ENCODE measurements around the gene TEX29. TPM values are rescaled to one million over a fixed set of nuclear protein-coding genes. Genes with fewer than 3 reads are reported as not detected.

TEX29 gene
- total RNA-seq, 1 donor from 2014 or later, result not detected

DNA sequence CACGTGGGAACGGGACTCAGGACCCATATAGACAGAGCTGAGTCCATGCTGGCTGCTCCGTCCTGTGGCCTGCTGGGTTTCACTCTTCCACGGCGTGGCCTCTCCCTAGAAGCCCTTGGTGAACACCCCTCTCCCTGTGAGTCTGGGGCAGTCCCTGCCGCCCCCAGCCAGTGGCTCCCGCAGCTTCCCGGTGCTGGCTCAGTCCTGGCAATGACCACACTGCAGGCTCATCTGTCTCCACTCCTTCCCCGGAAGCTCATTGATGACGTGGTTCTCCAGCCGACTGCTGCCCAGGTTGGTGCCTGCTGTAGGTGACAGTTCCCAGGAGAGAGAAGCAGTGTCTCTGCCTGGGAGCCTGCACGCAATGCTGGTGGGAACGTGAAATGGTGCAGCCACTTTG lies 2.1 kb upstream of the TEX29 start:
- Histone ChIP-seq H3K27me3 (ENCODE audit: control insufficient read depth in 3 of 3, insufficient read depth in 3 of 3, low read length in 3 of 3) (peaks cover 0 to 3% (median 0%) of the 10 kb centered on the region in 3 donors), H3K4me3 (ENCODE audit: low read length in 3 of 3) (no peak overlapping the region), H3K9ac (ENCODE audit: low read depth in 1 of 3, low read length in 3 of 3) (no peak overlapping the region), H3K27ac (ENCODE audit: low read depth, low read length) (no peak overlapping the region), H3K9me3 (ENCODE audit: control insufficient read depth in 3 of 3, low read length in 3 of 3) (no peaks in the 10 kb centered on the region), H3K36me3 (ENCODE audit: control insufficient read depth in 3 of 3, insufficient read depth in 3 of 3, low read length in 3 of 3) (peaks cover 3 to 12% (median 6%) of the 10 kb centered on the region in 3 donors), H3K4me1 (ENCODE audit: control insufficient read depth in 3 of 3, insufficient read depth in 3 of 3, low read length in 3 of 3) (no peaks in the 10 kb centered on the region)

DNA sequence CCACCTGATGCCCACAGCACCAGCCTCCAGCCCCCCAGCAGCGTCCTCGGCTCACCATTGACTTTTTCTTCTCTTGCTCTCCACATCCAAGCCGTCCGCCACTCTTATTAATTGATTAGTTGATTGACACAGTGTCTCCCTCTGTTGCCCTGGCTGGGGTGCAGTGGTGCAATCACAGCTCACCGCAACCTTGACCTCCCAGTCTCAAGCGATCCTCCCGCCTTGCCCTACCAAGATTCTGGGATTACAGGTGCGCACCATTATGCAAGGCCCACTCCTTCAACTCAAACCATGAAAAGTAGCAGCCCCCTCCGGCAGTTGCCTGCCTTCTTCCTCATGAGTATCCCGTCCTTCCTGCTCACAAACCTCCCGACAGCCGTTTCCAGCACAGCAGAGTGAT lies 921 bp upstream of the TEX29 start:
- Histone ChIP-seq H3K4me3 (ENCODE audit: low read length in 3 of 3) (no peak overlapping the region), H3K9me3 (ENCODE audit: control insufficient read depth in 3 of 3, low read length in 3 of 3) (no peaks in the 10 kb centered on the region), H3K4me1 (ENCODE audit: control insufficient read depth in 3 of 3, insufficient read depth in 3 of 3, low read length in 3 of 3) (no peaks in the 10 kb centered on the region), H3K27me3 (ENCODE audit: control insufficient read depth in 3 of 3, insufficient read depth in 3 of 3, low read length in 3 of 3) (peaks cover 0 to 3% (median 0%) of the 10 kb centered on the region in 3 donors), H3K27ac (ENCODE audit: low read depth, low read length) (no peak overlapping the region), H3K36me3 (ENCODE audit: control insufficient read depth in 3 of 3, insufficient read depth in 3 of 3, low read length in 3 of 3) (peaks cover 3 to 10% (median 6%) of the 10 kb centered on the region in 3 donors), H3K9ac (ENCODE audit: low read depth in 1 of 3, low read length in 3 of 3) (no peak overlapping the region)

DNA sequence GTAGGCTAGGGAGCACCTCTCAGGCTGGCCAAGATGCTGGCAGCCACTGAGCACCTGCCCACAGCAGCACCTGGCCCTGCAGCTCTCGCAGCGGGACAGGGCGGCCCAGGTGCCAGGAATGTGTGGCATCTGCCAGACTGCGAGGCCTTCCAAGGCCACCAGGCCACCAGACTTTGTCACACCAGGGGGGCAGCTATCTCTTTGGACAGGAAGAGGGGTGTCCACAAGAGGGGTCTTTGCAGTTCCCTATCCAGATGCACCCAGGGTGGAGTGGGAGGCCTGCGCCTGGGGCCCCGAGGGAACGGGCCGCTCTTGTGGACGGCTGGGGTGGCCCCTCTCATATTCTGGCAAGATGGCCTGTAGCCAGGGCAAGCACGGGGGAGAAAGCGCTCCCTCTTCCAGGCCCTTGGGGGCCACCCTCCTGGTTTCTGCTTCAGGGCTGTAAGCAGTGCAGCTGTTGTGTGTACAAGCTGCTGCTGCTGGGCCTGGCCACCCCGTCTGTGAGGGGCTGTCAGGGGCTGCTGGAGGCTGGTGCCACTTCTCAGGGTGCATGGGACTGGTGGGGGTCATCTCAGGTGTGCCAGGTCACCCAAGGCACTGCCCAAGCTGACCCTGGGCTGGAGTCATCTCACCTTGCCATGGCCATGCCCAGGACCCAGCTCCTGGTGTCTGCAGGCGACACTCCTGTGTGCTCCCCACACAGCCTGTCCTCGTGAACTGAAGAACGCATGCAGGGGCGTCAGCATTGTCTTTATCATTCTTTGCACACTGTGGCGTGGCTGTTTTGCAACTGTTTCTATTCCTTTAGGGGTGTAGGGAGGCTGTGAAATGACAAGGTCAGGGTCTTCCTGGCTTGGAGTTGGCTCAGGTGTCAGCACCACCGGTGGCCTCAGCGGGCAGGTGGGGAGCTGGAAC lies 1.8 kb downstream of the TEX29 start:
- peaks cover 0 to 4% (median 0%) of the 10 kb centered on the region in 3 donors for H3K36me3 ChIP-seq (ENCODE audit: control insufficient read depth in 3 of 3, insufficient read depth in 3 of 3, low read length in 3 of 3)
- no peak overlapping the region for H3K9ac ChIP-seq (ENCODE audit: low read depth in 1 of 3, low read length in 3 of 3)

DNA sequence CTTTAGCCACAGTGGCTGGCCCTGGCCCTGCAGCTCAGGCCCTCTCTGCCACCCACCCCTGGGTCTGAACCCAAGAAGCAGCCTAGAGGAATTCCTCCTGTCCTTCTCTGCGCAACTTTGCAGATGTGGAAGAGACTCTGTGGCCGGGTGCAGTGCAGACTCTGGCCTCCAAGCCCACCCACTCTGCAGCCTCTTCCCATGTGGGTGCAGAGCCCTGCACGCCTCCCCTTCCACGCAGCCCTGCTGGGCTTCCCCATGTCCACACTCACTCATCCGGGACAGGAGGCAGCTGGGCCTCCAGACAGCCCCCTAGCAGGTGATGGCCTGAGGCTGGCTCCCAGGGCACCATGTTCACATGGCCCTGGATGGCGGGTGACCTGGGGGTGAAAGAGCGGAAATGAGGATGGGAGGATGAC lies 2.5 kb downstream of the TEX29 start:
- Histone ChIP-seq H3K27me3 (ENCODE audit: control insufficient read depth in 3 of 3, insufficient read depth in 3 of 3, low read length in 3 of 3) (peaks cover 0 to 3% (median 0%) of the 10 kb centered on the region in 3 donors), H3K36me3 (ENCODE audit: control insufficient read depth in 3 of 3, insufficient read depth in 3 of 3, low read length in 3 of 3) (peaks cover 0 to under 1% (median 0%) of the 10 kb centered on the region in 3 donors), H3K9me3 (ENCODE audit: control insufficient read depth in 3 of 3, low read length in 3 of 3) (no peaks in the 10 kb centered on the region), H3K27ac (ENCODE audit: low read depth, low read length) (no peak overlapping the region), H3K4me3 (ENCODE audit: low read length in 3 of 3) (no peak overlapping the region), H3K4me1 (ENCODE audit: control insufficient read depth in 3 of 3, insufficient read depth in 3 of 3, low read length in 3 of 3) (no peaks in the 10 kb centered on the region), H3K9ac (ENCODE audit: low read depth in 1 of 3, low read length in 3 of 3) (no peak overlapping the region)

More for the DNA sequence above, 1.8 kb downstream of the TEX29 start:
- H3K27ac ChIP-seq (ENCODE audit: low read depth, low read length), result no peak overlapping the region
- H3K4me1 ChIP-seq (ENCODE audit: control insufficient read depth in 3 of 3, insufficient read depth in 3 of 3, low read length in 3 of 3), result no peaks in the 10 kb centered on the region
- no peak overlapping the region for H3K4me3 ChIP-seq (ENCODE audit: low read length in 3 of 3)
- H3K27me3 ChIP-seq (ENCODE audit: control insufficient read depth in 3 of 3, insufficient read depth in 3 of 3, low read length in 3 of 3), result peaks cover 0 to 3% (median 0%) of the 10 kb centered on the region in 3 donors
- H3K9me3 ChIP-seq (ENCODE audit: control insufficient read depth in 3 of 3, low read length in 3 of 3), result no peaks in the 10 kb centered on the region

DNA sequence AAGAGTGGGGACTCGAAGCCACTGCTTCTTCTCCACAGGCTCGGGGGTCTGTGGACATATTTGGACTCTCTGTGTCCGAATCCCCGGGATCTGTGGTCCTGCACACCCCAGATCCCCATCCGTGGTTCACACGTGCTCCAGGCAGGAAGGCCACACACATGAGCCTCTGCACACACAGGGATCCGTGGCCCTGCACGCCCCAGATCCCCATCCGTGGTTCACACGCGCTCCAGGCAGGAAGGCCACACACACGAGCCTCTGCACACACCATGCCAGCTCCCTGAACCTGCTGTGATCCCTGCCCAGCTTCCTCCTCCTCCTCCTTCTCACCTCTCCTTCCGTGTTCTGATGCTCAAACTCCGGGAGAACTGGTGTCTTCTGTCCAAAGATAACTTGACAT lies 3.1 kb downstream of the TEX29 start:
- Histone ChIP-seq H3K4me3 (ENCODE audit: low read length in 3 of 3) (no peak overlapping the region), H3K27me3 (ENCODE audit: control insufficient read depth in 3 of 3, insufficient read depth in 3 of 3, low read length in 3 of 3) (peaks cover 0 to 3% (median 0%) of the 10 kb centered on the region in 3 donors), H3K4me1 (ENCODE audit: control insufficient read depth in 3 of 3, insufficient read depth in 3 of 3, low read length in 3 of 3) (no peaks in the 10 kb centered on the region)

DNA sequence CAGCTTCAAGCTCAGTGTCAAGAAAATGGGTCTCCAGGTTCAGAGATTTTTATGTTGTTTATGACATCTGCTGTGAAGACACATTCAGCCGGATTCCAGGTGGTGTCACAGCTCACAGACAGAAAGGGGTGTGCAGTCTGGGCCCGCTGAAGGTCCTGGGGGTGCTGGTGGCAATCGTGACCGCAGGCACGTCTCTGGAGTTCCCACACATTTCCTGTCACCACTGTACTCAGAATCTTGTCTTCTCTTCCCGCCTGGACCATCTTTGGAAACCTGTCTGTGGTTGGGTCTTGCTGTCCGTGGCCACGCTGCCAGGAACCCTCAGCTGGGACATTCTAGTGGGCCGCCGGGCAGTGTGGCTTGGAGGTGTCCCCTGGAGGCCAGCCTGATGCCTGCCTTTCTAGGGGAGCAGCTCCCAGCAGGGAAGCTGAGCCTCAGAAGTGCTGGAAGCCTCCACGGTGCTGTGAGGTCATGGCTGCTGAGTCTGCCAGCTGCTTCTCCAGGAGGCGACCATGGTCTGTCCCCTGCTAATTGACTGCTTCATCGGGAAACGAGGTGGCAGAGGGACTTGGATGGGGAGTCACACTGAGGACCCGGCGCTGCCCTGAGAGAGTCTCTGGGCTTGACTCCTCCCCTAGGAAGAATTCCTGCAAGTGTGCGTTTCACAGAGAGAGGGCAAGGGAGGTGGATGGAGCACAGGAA lies 3.7 kb downstream of the TEX29 start:
- no peaks in the 10 kb centered on the region for H3K4me1 ChIP-seq (ENCODE audit: control insufficient read depth in 3 of 3, insufficient read depth in 3 of 3, low read length in 3 of 3)
- no peak overlapping the region for H3K9ac ChIP-seq (ENCODE audit: low read depth in 1 of 3, low read length in 3 of 3)
- H3K9me3 ChIP-seq (ENCODE audit: control insufficient read depth in 3 of 3, low read length in 3 of 3), result no peaks in the 10 kb centered on the region
- H3K36me3 ChIP-seq (ENCODE audit: control insufficient read depth in 3 of 3, insufficient read depth in 3 of 3, low read length in 3 of 3), result no peaks in the 10 kb centered on the region
- peaks cover 0 to 3% (median 0%) of the 10 kb centered on the region in 3 donors for H3K27me3 ChIP-seq (ENCODE audit: control insufficient read depth in 3 of 3, insufficient read depth in 3 of 3, low read length in 3 of 3)
- no peak overlapping the region for H3K27ac ChIP-seq (ENCODE audit: low read depth, low read length)
- no peak overlapping the region for H3K4me3 ChIP-seq (ENCODE audit: low read length in 3 of 3)

More for the DNA sequence above, 3.1 kb downstream of the TEX29 start:
- Histone ChIP-seq H3K36me3 (ENCODE audit: control insufficient read depth in 3 of 3, insufficient read depth in 3 of 3, low read length in 3 of 3) (no peaks in the 10 kb centered on the region), H3K9me3 (ENCODE audit: control insufficient read depth in 3 of 3, low read length in 3 of 3) (no peaks in the 10 kb centered on the region), H3K27ac (ENCODE audit: low read depth, low read length) (no peak overlapping the region), H3K9ac (ENCODE audit: low read depth in 1 of 3, low read length in 3 of 3) (no peak overlapping the region)

DNA sequence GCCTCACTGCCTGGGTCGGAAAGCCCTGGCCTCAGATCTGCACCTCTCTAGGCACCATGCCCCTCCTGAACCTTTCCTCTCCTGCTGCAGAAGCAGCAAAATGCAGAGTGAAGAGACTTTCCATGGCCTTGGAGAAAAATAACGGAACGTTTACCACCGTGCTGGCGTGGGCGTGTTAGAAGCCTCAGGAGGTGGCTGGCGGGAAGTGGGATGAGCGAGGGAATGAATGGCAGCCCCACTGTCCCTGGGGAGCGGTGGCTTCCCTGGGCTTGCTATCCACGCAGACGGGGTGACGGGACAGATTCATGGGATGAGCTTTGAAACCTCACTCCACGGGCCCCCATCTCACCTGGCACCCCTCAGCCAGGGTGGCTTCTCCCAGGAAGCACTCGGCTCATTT lies 4.3 kb downstream of the TEX29 start:
- Histone ChIP-seq H3K36me3 (ENCODE audit: control insufficient read depth in 3 of 3, insufficient read depth in 3 of 3, low read length in 3 of 3) (no peaks in the 10 kb centered on the region), H3K4me3 (ENCODE audit: low read length in 3 of 3) (no peak overlapping the region), H3K9ac (ENCODE audit: low read depth in 1 of 3, low read length in 3 of 3) (no peak overlapping the region), H3K4me1 (ENCODE audit: control insufficient read depth in 3 of 3, insufficient read depth in 3 of 3, low read length in 3 of 3) (no peaks in the 10 kb centered on the region), H3K9me3 (ENCODE audit: control insufficient read depth in 3 of 3, low read length in 3 of 3) (no peaks in the 10 kb centered on the region), H3K27me3 (ENCODE audit: control insufficient read depth in 3 of 3, insufficient read depth in 3 of 3, low read length in 3 of 3) (peaks cover 0 to 3% (median 0%) of the 10 kb centered on the region in 3 donors), H3K27ac (ENCODE audit: low read depth, low read length) (no peak overlapping the region)

DNA sequence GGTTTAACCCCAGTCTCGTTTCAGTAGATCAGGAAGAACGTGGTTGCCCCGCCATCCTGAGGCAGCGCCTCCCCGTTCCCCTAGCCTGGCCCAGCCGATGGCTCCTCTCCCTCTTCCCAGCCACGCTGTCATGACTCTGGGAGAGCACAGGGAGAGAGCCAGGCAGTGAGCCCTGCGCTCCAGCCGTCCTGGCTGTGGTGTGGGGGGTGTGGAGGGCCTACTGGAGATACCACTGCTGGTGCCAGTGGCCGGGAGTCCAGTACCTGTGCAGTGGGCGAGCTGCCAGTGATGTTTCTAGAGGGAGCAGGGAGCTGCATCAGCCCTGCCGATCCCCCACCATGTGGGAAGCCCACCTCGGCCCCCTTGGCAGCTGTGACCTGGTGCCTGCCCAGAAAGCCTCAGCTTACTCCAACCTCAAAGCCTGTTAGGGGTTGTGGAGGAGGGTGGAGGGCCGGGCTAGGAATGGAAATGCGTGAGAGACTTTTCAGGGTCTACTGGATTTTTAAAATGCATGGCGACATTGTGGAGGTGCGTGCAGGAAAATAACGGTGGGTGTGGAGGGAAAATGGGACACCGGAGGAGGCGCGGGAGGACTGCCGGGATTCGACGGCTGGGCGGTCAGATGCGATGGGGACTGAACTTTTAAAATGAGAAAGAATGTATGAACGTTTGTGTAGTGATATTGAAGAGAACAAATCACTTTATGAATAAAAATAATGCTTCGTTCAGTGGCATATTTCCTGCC lies 4.9 kb downstream of the TEX29 start:
- H3K27me3 ChIP-seq (ENCODE audit: control insufficient read depth in 3 of 3, insufficient read depth in 3 of 3, low read length in 3 of 3), result peaks cover 0 to 3% (median 0%) of the 10 kb centered on the region in 3 donors
- H3K36me3 ChIP-seq (ENCODE audit: control insufficient read depth in 3 of 3, insufficient read depth in 3 of 3, low read length in 3 of 3), result no peaks in the 10 kb centered on the region
- no peaks in the 10 kb centered on the region for H3K4me1 ChIP-seq (ENCODE audit: control insufficient read depth in 3 of 3, insufficient read depth in 3 of 3, low read length in 3 of 3)
- no peak overlapping the region for H3K9ac ChIP-seq (ENCODE audit: low read depth in 1 of 3, low read length in 3 of 3)
- H3K4me3 ChIP-seq (ENCODE audit: low read length in 3 of 3), result no peak overlapping the region
- H3K27ac ChIP-seq (ENCODE audit: low read depth, low read length), result no peak overlapping the region
- H3K9me3 ChIP-seq (ENCODE audit: control insufficient read depth in 3 of 3, low read length in 3 of 3), result no peaks in the 10 kb centered on the region

DNA sequence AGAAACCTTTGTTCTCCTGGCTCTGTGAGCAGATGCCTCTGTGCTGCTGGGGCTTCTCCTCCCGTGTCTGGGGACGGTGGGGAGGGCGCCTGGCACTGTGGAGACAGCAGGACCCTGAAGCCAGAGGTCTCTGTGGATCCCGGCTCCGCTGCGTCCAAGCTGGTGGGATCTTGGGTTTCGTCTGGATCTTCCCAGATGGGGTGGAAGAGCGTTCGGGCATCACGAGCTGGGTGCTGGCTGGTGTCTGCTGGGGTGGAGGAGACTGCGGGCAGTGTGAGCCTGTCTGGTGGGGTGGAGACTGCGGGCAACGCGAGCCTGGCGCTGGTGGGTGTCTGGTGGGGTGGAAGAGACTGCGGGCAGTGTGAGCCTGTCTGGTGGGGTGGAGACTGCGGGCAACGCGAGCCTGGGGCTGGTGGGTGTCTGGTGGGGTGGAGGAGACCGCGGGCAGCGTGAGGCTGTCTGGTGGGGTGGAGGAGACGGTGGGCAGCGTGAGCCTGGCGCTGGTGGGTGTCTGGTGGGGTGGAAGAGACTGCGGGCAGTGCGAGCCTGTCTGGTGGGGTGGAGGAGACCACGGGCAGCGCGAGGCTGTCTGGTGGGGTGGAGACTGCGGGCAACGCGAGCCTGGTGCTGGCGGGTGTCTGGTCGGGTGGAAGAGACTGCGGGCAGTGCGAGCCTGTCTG lies 5.6 kb downstream of the TEX29 start:
- Histone ChIP-seq H3K36me3 (ENCODE audit: control insufficient read depth in 3 of 3, insufficient read depth in 3 of 3, low read length in 3 of 3) (no peaks in the 10 kb centered on the region), H3K4me1 (ENCODE audit: control insufficient read depth in 3 of 3, insufficient read depth in 3 of 3, low read length in 3 of 3) (no peaks in the 10 kb centered on the region), H3K9me3 (ENCODE audit: control insufficient read depth in 3 of 3, low read length in 3 of 3) (no peaks in the 10 kb centered on the region), H3K27me3 (ENCODE audit: control insufficient read depth in 3 of 3, insufficient read depth in 3 of 3, low read length in 3 of 3) (peaks cover 0 to 3% (median 0%) of the 10 kb centered on the region in 3 donors), H3K27ac (ENCODE audit: low read depth, low read length) (no peak overlapping the region), H3K9ac (ENCODE audit: low read depth in 1 of 3, low read length in 3 of 3) (no peak overlapping the region), H3K4me3 (ENCODE audit: low read length in 3 of 3) (no peak overlapping the region)
